Ovary (tissue), 9 donors: Measurements from ENCODE around the gene RNF208. TPM values are rescaled to one million over a fixed set of nuclear protein-coding genes. Genes with fewer than 3 reads are reported as not detected.
A peak's percentile ranks its signal among the peaks of the same experiment; 100 is the strongest.

Source experiments
- DNase-seq, 5 donors: peaks; one replicate each; pipeline ENCODE4 v3.0.0-alpha.2; 2019 to 2020
- H3K27ac ChIP-seq, 2 donors: fragments of 200-600 bp; one replicate each; pipeline versions ENCODE4 v1.5.1 to v1.8.0; 2019 to 2022
- H3K27me3 ChIP-seq: fragments of 200-600 bp; one replicate; pipeline ENCODE4 v1.8.0; 2022
- H3K36me3 ChIP-seq: fragments of 200-600 bp; sonication (generic); one replicate; pipeline ENCODE4 v1.5.1; 2019
- H3K4me1 ChIP-seq: one replicate; pipeline ENCODE4 v1.8.1; 2013; ENCODE audit warnings: mild to moderate bottlenecking, moderate library complexity; ENCODE audit not compliant: insufficient read depth
- H3K4me3 ChIP-seq: fragments of 200-600 bp; sonication (generic); one replicate; pipeline ENCODE4 v1.5.1; 2017
- H3K9me3 ChIP-seq, 2 donors: fragments of 200-600 bp in 1 of 2; sonication (generic) in 1 of 2; one replicate each; pipeline versions ENCODE4 v1.5.1 to v1.8.1; 2013 to 2019; ENCODE audit warnings: mild to moderate bottlenecking in 1 of 2, moderate library complexity in 1 of 2
- EP300 ChIP-seq: sonication (generic); formaldehyde crosslinking; IDR thresholded peaks from one replicate; pipeline ENCODE4 v1.6.1; 2017; ENCODE audit warnings: antibody characterized with exemption
- POLR2A ChIP-seq: fragments of 450-650 bp; IDR thresholded peaks from one replicate; pipeline ENCODE4 v1.6.1; 2017; ENCODE audit warnings: antibody characterized with exemption, mild to moderate bottlenecking, moderate library complexity
- WGBS, 3 donors: extraction: QIAGEN DNeasy Blood & Tissue Kit in 1 of 3; methylation state at CpG; one replicate each; pipeline versions ENCODE4 v1.1.5 to v1.1.7; 2013 to 2017; 5-methylcytosine and 5-hydroxymethylcytosine counted together
- intact Hi-C, 4 donors: fragments of 100-400 bp; cut with DNase I; formaldehyde crosslinking; loops; one replicate each; pipeline versions ENCODE4 v1.11.0 to v1.15.1; 2022 to 2023
- polyA plus RNA-seq, 2 donors: library from polyadenylated mRNA; stranded (reverse); fragments of 200-250 nt in 1 of 2; fragments of 350-450 nt in 1 of 2; fragmentation: Illumina TruSeq in 1 of 2; extraction: RNeasy Lipid Tissue Mini Kit (QIAGEN cat#74804) in 1 of 2; gene quantifications; one replicate each; pipeline ENCODE4 v1.2.3, GENCODE V29; 2013 to 2014
- total RNA-seq, 7 donors: library from RNA; depleted of rRNA in 2 of 7; stranded (reverse); fragments of >200 nt in 2 of 7; fragmentation: NEBNext Ultra II Directional in 3 of 7; extraction: Animal tissue kit (Norgen Biotek cat#: 25700) in 3 of 7; gene quantifications; one replicate each; pipeline versions ENCODE4 v1.1.0 to v1.2.4, GENCODE V29; 2016 to 2023
- TF ChIP-seq, protein P1 (sequence below), 3 donors: fragments of 450-650 bp in 2 of 3; fragments of 200-600 bp in 1 of 3; IDR thresholded peaks; one replicate each; pipeline versions ENCODE4 v1.5.1 to v1.8.0; 2016 to 2022; ENCODE audit warnings: antibody characterized with exemption in 3 of 3, mild to moderate bottlenecking in 1 of 3
- donor health status: DM: no; HTN: no; CAD: no; lungs with moderate emphysema.
- donor health status: DM: no; HTN: no; CAD: no.
- donor health status: Bipolar disorder and iron deficiency.
- donor health status: DM: yes; HTN: yes; CAD: no.
- donor health status: DM: no; HTN: no; CAD: no.
- donor health status: DM: yes; HTN: yes; CAD: no.

The RNF208 gene
- total and polyA plus RNA-seq, 9 donors = 0.92 to 6.5 (median 3.1) TPM; not detected in 2

DNA sequence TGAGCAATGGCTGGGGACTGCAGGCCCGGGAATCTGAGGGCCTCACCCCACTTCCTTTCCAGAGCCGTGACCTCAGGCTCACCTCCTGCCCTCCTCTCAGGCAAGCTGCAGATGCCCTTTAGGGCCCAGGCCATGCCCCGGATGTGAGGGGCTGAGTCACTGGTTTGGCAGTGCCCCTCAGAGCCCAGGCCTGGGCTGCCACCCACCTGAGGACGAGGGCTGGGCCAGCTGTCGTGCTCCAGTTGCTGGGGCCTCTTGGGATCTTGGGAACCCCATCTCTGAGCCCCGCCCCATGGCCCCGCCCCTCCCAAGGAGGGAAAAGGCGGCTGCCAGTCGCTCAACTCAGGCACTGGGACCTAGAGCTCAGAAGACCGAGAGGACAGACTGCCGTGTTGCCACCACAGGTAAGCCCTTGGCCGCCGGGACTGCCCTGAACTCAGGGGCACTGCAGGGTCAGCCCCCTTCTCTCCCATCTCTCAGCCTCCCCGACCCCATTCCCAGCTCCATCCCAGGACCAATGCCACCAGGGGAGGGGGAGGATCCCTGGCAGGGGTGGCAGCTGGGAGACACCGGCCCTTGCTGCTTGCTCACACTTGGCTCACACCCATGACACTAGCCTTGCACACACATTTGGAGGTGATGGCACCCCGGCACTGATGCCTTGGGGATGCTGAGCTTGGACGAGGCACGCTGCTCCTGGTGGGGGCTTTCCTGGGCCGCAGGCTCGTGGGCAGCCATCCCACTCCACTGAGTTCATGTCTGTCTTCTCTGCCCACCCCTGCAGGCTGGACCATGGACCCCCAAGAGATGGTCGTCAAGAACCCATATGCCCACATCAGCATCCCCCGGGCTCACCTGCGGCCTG lies 3.0 kb upstream of the RNF208 start, which contains the start of gene CYSRT1:
CYSRT1 (plus strand) TSS at position 345 of the 865 bp plus-strand sequence; CDS start at position 793, 448 bp downstream.
- intact Hi-C loops = loop anchor here in 3 of 4 donors (5.0 to 10.0 kb wide), 3 partner anchors 98 to 440 kb away; no protein-coding TSS in a partner anchor
- peaks cover 7% of the 10 kb centered on the region for H3K27me3 ChIP-seq
- peaks cover 6% of the 10 kb centered on the region for H3K4me1 ChIP-seq
- no peaks in the 10 kb centered on the region for H3K9me3 ChIP-seq
- no peaks in the 10 kb centered on the region for H3K36me3 ChIP-seq
- H3K4me3 ChIP-seq = peak within 1 kb of the TSS; percentile 50
- TF ChIP-seq EP300 (no peak), POLR2A (no peak)
- TF ChIP-seq, protein P1, sequence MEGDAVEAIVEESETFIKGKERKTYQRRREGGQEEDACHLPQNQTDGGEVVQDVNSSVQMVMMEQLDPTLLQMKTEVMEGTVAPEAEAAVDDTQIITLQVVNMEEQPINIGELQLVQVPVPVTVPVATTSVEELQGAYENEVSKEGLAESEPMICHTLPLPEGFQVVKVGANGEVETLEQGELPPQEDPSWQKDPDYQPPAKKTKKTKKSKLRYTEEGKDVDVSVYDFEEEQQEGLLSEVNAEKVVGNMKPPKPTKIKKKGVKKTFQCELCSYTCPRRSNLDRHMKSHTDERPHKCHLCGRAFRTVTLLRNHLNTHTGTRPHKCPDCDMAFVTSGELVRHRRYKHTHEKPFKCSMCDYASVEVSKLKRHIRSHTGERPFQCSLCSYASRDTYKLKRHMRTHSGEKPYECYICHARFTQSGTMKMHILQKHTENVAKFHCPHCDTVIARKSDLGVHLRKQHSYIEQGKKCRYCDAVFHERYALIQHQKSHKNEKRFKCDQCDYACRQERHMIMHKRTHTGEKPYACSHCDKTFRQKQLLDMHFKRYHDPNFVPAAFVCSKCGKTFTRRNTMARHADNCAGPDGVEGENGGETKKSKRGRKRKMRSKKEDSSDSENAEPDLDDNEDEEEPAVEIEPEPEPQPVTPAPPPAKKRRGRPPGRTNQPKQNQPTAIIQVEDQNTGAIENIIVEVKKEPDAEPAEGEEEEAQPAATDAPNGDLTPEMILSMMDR (IDR thresholded peaks at IDR 0.05) = no peak
- no peak within 1 kb of the TSS for H3K27ac ChIP-seq
- DNase-seq = no peak
- WGBS, 3 donors = 41 to 54% (median 46%) methylated on average over 22 to 23 of the region's 23 CpGs

DNA sequence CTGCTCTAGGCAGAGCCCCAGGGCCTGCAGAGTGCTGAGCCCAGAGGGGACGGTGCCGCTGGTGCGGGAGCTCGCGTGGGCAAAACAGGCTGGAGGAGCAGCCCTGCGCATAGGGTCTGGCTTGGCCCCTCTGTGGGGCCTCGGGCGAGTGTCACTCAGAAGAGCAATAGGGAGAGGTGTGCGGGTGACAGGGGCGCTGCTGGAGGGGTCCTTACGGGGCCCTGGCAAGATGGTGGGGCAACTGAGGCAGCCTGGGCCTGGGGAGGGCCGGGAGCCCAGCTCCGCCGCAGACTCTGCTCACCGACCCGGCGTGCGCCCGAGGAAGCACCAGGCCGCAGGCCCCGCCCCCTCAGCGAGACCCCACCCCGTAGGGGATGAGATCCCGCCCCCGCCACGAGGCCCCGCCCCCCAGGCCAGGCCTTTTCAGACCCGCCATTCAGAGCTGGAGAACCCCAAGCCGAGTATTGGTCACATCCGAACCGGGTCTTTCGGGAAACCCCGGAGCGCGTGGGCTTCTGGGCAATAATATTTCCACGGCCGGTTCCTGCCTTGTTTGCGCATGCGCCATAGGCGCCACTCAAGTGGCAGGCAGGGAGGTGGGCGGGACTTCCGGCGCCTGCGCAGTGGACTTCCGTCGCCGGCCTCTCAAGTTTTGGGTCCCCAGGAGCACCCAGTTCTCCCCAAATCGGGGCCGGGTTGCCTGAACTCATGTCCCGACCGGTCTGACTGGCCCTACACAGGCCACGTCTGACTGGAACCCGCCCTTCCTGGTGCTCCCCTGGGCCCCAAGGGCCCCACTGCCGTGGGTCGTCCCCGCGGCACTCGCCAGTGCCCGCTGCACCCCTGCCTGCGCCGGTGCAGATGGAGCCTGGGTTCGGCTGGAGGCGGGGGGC lies 1.3 kb upstream of the RNF208 start:
- Histone ChIP-seq H3K27ac (peak overlapping the region in 1 of 2 donors; percentile 62), H3K4me3 (peak overlapping the region; percentile 50), H3K27me3 (peaks cover 3% of the 10 kb centered on the region), H3K4me1 (peaks cover 6% of the 10 kb centered on the region), H3K36me3 (no peaks in the 10 kb centered on the region), H3K9me3 (no peaks in the 10 kb centered on the region)
- intact Hi-C loops = loop anchor here in 1 of 4 donors (10.0 kb wide), 1 partner anchor 439 kb away; no protein-coding TSS in a partner anchor
- peak; percentile 98 for DNase-seq
- TF ChIP-seq EP300 (no peak), POLR2A (peak; percentile 26)
- WGBS, 3 donors = 1% methylated on average over 36 to 63 of the region's 63 CpGs

DNA sequence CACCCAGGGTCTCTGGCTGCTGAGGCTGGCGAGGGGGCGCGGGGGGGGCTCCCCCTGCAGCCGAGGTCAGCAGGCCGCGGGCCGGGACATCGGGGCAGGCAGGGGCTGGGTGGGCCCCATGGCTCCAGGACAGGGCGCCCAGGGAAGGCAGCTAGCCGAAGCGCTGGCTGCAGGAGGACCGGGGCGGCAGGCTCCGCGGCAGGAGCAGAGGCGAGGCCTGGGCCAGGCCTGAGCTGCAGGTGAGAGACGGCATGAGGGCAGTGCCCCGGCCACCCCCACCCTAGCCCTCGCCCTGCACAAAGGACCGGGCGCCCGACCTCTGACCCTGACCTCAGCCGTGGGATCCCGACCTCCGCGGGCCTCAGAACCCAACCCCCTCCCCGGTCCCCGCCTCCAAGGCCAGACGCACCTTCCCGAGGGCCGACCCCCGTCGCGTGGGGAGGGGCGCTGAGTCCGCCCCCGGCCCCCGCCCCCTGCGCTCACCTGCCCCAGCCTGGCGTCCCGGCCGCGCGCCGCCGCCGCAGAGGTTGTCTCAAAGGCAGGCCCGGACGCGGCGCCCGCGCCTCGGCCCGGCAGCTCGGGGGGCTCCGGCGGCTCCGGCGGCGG lies 431 bp downstream of the RNF208 start:
- no peak for DNase-seq
- no peaks in the 10 kb centered on the region for H3K9me3 ChIP-seq
- no peak overlapping the region for H3K27ac ChIP-seq
- H3K4me3 ChIP-seq = peak overlapping the region; percentile 35
- no peaks in the 10 kb centered on the region for H3K36me3 ChIP-seq
- TF ChIP-seq, protein P1 (IDR thresholded peaks at IDR 0.05) = no peak
- TF ChIP-seq EP300 (no peak), POLR2A (no peak)
- intact Hi-C loops = loop anchor here in 1 of 4 donors (10.0 kb wide), 1 partner anchor 437 kb away; no protein-coding TSS in a partner anchor
- no peaks in the 10 kb centered on the region for H3K27me3 ChIP-seq
- peaks cover 11% of the 10 kb centered on the region for H3K4me1 ChIP-seq
- 5 to 8% (median 8%) methylated on average over 19 to 61 of the region's 61 CpGs for WGBS, 3 donors

DNA sequence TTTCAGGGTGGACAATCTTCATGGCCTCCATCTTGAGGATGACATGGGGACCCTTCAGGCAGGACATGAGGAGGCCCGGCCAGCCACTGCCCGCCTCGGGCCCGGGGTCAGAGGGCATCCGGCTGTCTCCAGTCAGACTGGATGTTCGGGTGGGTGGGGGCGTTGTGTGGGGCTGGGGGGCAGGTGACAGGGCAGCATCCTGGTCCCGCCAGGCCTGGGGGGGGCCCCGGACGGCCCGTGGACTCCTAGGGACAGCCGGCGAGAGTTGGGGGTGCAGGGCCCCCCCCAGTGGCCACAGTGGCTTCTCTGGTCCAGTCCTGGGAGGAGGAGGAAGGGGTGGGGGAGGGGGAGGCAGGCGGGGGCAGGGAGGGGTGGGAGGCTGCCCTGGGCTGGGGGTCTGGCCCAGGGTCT lies 940 bp downstream of the RNF208 start:
- no peak overlapping the region for H3K4me3 ChIP-seq
- intact Hi-C loops = loop anchor here in 1 of 4 donors (10.0 kb wide), 1 partner anchor 436 kb away; no protein-coding TSS in a partner anchor
- no peaks in the 10 kb centered on the region for H3K36me3 ChIP-seq
- no peak overlapping the region for H3K27ac ChIP-seq
- H3K9me3 ChIP-seq = no peaks in the 10 kb centered on the region
- H3K27me3 ChIP-seq = no peaks in the 10 kb centered on the region
- DNase-seq = no peak
- 56 to 80% (median 67%) methylated on average over 3 to 14 of the region's 14 CpGs for WGBS, 3 donors
- TF ChIP-seq EP300 (no peak), POLR2A (no peak)
- TF ChIP-seq, protein P1 (IDR thresholded peaks at IDR 0.05) = no peak
- peaks cover 11% of the 10 kb centered on the region for H3K4me1 ChIP-seq
